ENCODE measurements around the gene HTT. TPM values are rescaled to one million over a fixed set of nuclear protein-coding genes. Genes with fewer than 3 reads are reported as not detected.

Gene HTT
- total RNA-seq, 1 experiment from 2014 or later: 66.8 TPM

DNA sequence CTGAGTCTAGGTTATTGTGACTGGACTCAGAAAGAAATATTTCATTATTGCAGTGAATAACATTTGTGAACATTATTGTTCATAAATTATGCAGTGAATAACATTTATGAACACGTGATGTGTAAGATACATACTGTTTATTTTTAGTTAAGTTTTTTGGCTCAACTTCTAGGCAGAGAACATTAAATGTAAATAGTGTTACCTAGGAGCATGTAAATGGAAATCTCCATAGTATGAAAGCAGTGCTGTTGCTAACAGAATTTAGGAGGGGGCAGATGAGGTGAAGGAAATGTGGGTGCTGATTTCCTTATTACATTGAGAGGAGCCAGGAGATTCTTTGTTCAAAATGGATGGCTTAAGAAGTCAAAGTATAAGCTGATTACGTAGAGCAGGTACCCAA is 45.0 kb downstream of the HTT start:
- H3K27me3 ChIP-seq (replicated peaks; ENCODE audit: insufficient read depth, low read depth, low read length, poor library complexity): no peaks in the 10 kb centered on the region

DNA sequence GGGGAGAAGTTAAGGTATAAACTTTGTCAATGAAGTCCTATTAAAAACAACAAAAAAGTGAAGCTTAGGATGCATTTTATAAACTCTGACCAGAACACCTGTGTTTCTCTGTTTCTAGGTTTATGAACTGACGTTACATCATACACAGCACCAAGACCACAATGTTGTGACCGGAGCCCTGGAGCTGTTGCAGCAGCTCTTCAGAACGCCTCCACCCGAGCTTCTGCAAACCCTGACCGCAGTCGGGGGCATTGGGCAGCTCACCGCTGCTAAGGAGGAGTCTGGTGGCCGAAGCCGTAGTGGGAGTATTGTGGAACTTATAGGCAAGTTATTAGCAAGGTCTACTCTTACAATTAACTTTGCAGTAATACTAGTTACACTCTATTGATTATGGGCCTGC is 46.6 kb downstream of the HTT start:
- intact Hi-C loops (cut with micrococcal nuclease; ENCODE audit: unreplicated experiment): no loop called here
- POLR2A ChIA-PET (ENCODE audit: low non-redundant PET): no interaction called here
- Histone ChIP-seq H3K4me1 (ENCODE audit: insufficient read depth, low read length, poor library complexity, severe bottlenecking) (peaks cover 61% of the 10 kb centered on the region), H3K9me3 (ENCODE audit: low read depth, low read length, poor library complexity, severe bottlenecking) (no peaks in the 10 kb centered on the region), H3K27me3 (replicated peaks; ENCODE audit: insufficient read depth, low read depth, low read length, poor library complexity) (no peaks in the 10 kb centered on the region), H3K27ac (ENCODE audit: low read depth, low read length, poor library complexity, severe bottlenecking) (peak overlapping the region; percentile 98), H3K36me3 (ENCODE audit: insufficient read depth, low read length, poor library complexity, severe bottlenecking) (peaks cover 31% of the 10 kb centered on the region), H3K4me3 (ENCODE audit: low read depth, low read length, poor library complexity, severe bottlenecking) (no peak overlapping the region)
- TF ChIP-seq EZH2 (IDR thresholded peaks at IDR 0.05; ENCODE audit: borderline replicate concordance, low read depth, low read length, poor library complexity, severe bottlenecking): no peak
- TF ChIP-seq, protein P1, sequence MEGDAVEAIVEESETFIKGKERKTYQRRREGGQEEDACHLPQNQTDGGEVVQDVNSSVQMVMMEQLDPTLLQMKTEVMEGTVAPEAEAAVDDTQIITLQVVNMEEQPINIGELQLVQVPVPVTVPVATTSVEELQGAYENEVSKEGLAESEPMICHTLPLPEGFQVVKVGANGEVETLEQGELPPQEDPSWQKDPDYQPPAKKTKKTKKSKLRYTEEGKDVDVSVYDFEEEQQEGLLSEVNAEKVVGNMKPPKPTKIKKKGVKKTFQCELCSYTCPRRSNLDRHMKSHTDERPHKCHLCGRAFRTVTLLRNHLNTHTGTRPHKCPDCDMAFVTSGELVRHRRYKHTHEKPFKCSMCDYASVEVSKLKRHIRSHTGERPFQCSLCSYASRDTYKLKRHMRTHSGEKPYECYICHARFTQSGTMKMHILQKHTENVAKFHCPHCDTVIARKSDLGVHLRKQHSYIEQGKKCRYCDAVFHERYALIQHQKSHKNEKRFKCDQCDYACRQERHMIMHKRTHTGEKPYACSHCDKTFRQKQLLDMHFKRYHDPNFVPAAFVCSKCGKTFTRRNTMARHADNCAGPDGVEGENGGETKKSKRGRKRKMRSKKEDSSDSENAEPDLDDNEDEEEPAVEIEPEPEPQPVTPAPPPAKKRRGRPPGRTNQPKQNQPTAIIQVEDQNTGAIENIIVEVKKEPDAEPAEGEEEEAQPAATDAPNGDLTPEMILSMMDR (conservative IDR thresholded peaks at IDR 0.05; ENCODE audit: low read depth, low read length): no peak
- CTCF ChIA-PET: no interaction called here
- DNase-seq (ENCODE audit: low spot score): no peak
- no TSS peak for BruUV-seq (replicated peaks)

More for the DNA sequence above, 45.0 kb downstream of the HTT start:
- H3K36me3 ChIP-seq (ENCODE audit: insufficient read depth, low read length, poor library complexity, severe bottlenecking): peaks cover 48% of the 10 kb centered on the region
- no peak for TF ChIP-seq EZH2 (IDR thresholded peaks at IDR 0.05; ENCODE audit: borderline replicate concordance, low read depth, low read length, poor library complexity, severe bottlenecking)
- TF ChIP-seq, protein P1 (conservative IDR thresholded peaks at IDR 0.05; ENCODE audit: low read depth, low read length): no peak
- intact Hi-C loops (cut with micrococcal nuclease; ENCODE audit: unreplicated experiment): no loop called here
- no TSS peak for BruUV-seq (replicated peaks)
- POLR2A ChIA-PET (ENCODE audit: low non-redundant PET): no interaction called here
- H3K27ac ChIP-seq (ENCODE audit: low read depth, low read length, poor library complexity, severe bottlenecking): no peak overlapping the region
- peaks cover 48% of the 10 kb centered on the region for H3K4me1 ChIP-seq (ENCODE audit: insufficient read depth, low read length, poor library complexity, severe bottlenecking)
- DNase-seq (ENCODE audit: low spot score): no peak
- H3K4me3 ChIP-seq (ENCODE audit: low read depth, low read length, poor library complexity, severe bottlenecking): no peak overlapping the region
- CTCF ChIA-PET: no interaction called here
- H3K9me3 ChIP-seq (ENCODE audit: low read depth, low read length, poor library complexity, severe bottlenecking): no peaks in the 10 kb centered on the region

DNA sequence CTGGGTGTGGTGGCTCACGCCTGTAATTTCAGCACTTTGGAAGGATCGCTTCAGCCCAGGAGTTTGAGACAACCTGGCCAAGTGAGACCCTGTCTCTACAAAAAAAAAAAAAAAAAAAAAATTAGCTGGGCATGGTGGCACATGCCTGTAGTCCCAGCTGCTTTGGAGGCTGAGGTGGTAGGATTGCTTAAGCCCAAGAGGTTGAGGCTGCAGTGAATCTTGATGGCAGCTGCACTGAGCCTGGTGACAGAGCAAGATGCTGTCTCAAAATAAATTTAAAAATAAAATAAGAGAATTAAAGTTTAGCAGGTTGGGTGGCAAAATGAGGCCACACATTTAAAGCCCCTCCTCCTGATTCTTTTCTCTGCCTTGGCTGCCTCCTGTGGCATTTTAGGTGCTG is 47.1 kb downstream of the HTT start:
- H3K36me3 ChIP-seq (ENCODE audit: insufficient read depth, low read length, poor library complexity, severe bottlenecking): peaks cover 28% of the 10 kb centered on the region
- H3K4me3 ChIP-seq (ENCODE audit: low read depth, low read length, poor library complexity, severe bottlenecking): no peak overlapping the region
- intact Hi-C loops (cut with micrococcal nuclease; ENCODE audit: unreplicated experiment): no loop called here
- no peaks in the 10 kb centered on the region for H3K27me3 ChIP-seq (replicated peaks; ENCODE audit: insufficient read depth, low read depth, low read length, poor library complexity)
- no peak for DNase-seq (ENCODE audit: low spot score)
- ChIA-PET CTCF (no interaction called here), POLR2A (ENCODE audit: low non-redundant PET) (no interaction called here)
- BruUV-seq (replicated peaks): TSS peak; percentile 93
- TF ChIP-seq, protein P1 (conservative IDR thresholded peaks at IDR 0.05; ENCODE audit: low read depth, low read length): no peak
- no peak for TF ChIP-seq EZH2 (IDR thresholded peaks at IDR 0.05; ENCODE audit: borderline replicate concordance, low read depth, low read length, poor library complexity, severe bottlenecking)
- H3K4me1 ChIP-seq (ENCODE audit: insufficient read depth, low read length, poor library complexity, severe bottlenecking): peaks cover 61% of the 10 kb centered on the region
- H3K27ac ChIP-seq (ENCODE audit: low read depth, low read length, poor library complexity, severe bottlenecking): peak overlapping the region; percentile 98
- H3K9me3 ChIP-seq (ENCODE audit: low read depth, low read length, poor library complexity, severe bottlenecking): no peaks in the 10 kb centered on the region
